ENCODE results near the gene MFSD6.
"Not testable (repeated sequence)": the region's sequence is repeated elsewhere in the genome, so short reads cannot be mapped to it uniquely, and the experiment has no call there.

The MFSD6 gene

GRCh38 chr2:190465060-190465459 lies 56.9 kb downstream of the MFSD6 start:
- TF ChIP-seq, protein P1, sequence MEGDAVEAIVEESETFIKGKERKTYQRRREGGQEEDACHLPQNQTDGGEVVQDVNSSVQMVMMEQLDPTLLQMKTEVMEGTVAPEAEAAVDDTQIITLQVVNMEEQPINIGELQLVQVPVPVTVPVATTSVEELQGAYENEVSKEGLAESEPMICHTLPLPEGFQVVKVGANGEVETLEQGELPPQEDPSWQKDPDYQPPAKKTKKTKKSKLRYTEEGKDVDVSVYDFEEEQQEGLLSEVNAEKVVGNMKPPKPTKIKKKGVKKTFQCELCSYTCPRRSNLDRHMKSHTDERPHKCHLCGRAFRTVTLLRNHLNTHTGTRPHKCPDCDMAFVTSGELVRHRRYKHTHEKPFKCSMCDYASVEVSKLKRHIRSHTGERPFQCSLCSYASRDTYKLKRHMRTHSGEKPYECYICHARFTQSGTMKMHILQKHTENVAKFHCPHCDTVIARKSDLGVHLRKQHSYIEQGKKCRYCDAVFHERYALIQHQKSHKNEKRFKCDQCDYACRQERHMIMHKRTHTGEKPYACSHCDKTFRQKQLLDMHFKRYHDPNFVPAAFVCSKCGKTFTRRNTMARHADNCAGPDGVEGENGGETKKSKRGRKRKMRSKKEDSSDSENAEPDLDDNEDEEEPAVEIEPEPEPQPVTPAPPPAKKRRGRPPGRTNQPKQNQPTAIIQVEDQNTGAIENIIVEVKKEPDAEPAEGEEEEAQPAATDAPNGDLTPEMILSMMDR (IDR thresholded peaks at IDR 0.05; ENCODE audit: insufficient read depth, missing control alignments): no peak
- DNase-seq (ENCODE audit: insufficient read length, low spot score): no peak
- FAIRE-seq: no peak

DNA sequence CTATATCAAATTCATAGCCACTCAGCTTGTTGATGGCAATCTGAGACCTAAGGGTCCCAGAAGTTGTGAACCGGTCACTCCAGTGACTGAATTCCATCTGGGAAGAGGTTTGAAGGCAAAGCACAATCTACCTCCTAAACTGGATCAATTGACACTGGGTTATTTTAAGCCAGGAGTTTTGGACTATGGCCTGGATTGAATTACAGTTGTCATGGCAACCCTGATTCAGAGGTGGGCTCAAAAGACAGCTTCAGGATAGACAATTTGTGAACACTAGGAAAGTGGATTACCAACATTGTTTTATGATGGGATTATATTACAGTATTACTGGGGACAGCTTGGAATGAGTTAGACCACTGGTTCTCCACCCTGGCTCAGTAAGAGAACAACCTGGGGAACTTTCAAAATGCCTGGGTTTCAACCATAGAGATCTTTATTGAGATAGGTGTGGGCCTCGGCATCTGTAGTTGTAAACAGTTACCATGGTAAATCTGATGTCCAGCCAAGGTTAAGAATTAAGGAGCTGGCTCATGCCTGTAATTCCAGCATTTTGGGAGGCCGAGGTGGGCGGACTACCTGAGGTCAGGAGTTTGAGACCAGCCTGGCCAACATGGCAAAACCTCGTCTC lies 58.8 kb downstream of the MFSD6 start:
- TF ChIP-seq, protein P1 (IDR thresholded peaks at IDR 0.05; ENCODE audit: insufficient read depth, missing control alignments): no peak
- FAIRE-seq (no peak), DNase-seq (ENCODE audit: insufficient read length, low spot score) (no peak)

DNA sequence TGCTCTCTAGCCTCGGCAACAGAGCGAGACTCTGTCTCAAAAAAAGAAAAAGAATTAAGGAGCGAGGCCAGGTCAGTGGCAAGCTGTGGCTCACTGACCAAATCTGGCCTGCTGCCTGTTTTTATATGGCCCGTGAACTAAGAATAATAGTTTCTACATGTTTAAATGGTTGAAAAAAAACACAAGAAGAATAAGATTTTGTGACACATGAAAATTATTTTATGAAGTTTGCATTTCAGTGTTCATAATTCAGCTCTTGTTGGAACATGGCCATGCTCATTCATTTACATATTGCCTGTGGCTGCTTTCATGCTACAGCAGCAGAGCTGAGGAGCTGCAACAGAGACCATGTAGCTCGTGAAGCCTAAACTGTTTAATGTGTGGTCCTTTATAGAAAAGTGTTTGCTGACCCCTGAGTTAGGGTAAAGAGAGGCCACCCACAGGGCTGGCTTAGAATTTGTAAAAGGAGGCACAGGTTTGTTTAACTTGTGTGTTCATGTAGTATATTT lies 59.5 kb downstream of the MFSD6 start:
- FAIRE-seq: no peak
- TF ChIP-seq, protein P1 (IDR thresholded peaks at IDR 0.05; ENCODE audit: insufficient read depth, missing control alignments): no peak
- DNase-seq (ENCODE audit: insufficient read length, low spot score): no peak

DNA sequence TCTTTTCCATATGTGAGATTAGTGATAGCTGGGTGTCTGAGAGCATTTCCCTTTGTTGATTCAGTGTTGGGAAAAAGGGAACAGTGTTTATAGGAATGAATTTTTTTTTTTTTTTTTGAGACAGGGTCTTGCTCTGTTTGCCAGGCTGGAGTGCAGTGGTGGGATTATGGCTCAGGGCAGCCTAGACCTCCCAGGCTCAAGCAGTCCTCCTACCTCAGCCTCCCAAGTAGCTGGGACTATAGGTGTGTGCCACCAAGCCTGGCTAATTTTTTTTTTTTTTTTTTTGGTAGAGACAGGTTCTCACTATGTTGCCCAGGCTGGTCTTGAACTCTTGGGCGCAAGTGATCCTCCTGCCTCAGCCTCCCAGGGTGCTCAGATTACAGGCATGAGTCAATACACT lies 60.2 kb downstream of the MFSD6 start:
- not testable (repeated sequence) for FAIRE-seq

GRCh38 chr2:190468814-190469569 lies 60.8 kb downstream of the MFSD6 start:
- DNase-seq (ENCODE audit: insufficient read length, low spot score) (no peak), FAIRE-seq (no peak)
- TF ChIP-seq, protein P1 (IDR thresholded peaks at IDR 0.05; ENCODE audit: insufficient read depth, missing control alignments): no peak

More for the DNA sequence above, 60.2 kb downstream of the MFSD6 start:
- DNase-seq (ENCODE audit: insufficient read length, low spot score): not testable (repeated sequence)

DNA sequence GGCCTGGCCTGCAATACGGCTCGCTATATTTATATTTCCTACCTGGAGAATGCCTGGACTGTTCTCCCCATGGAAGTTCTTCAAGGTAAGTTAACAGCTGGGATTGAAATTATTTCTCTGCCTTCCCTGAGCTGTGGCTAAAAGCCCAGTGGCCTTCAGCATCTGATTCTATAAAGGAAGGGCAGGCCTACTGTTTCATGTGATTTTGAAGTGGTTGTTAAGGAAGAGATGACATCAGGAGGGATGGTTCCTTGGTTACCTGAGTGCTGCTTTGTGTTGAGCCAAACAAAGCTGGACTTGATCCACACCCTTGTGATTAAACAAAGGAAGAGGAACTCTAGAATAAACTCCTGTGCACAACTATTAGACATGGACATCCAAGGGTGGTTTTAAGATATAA lies 61.6 kb downstream of the MFSD6 start:
- TF ChIP-seq, protein P1 (IDR thresholded peaks at IDR 0.05; ENCODE audit: insufficient read depth, missing control alignments): no peak
- DNase-seq (ENCODE audit: insufficient read length, low spot score): no peak

DNA sequence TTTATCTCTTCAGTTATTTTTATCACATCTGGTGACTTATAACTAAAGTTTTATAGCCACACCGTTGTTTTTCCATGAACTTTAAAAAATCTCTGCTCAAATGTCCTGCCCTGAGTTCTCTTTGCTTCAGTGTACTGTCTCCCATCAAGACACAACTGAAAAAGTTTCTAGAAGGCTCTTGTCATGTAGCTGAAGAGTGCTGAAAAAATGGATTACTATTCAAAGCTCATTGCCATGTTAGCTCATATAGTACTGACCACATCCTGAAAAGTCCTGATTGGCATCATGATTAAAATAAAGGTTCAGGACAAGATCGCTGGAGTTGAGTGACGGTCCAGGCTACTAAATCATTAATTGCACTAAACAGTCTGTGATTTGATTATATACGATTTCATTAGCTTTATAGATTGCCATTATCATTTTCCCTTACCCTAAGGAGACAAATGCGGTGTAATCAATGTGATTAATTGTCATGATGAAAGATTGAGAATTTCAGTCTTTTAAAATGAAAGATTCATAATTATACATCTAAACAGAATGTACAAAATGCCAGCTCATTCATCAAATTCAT lies 62.2 kb downstream of the MFSD6 start:
- no peak for FAIRE-seq
- TF ChIP-seq, protein P1 (IDR thresholded peaks at IDR 0.05; ENCODE audit: insufficient read depth, missing control alignments): no peak
- DNase-seq (ENCODE audit: insufficient read length, low spot score): no peak

More for the DNA sequence above, 61.6 kb downstream of the MFSD6 start:
- FAIRE-seq: no peak

Measured in D721Med (cell line).